Stomach (tissue), 9 donors: ENCODE results near the gene RNF175. TPM values are rescaled to one million over a fixed set of nuclear protein-coding genes. Genes with fewer than 3 reads are reported as not detected.

Experiments
- DNase-seq, 2 donors: peaks; one replicate each; pipeline versions ENCODE4 v3.0.0 to v3.0.0-alpha.2; 2013 to 2019
- H3K27ac ChIP-seq, 5 donors: fragments of 200-600 bp in 4 of 5; sonication (generic) in 4 of 5; one replicate each; pipeline ENCODE4 v1.5.1; 2013 to 2019; ENCODE audit warnings: mild to moderate bottlenecking in 1 of 5, moderate library complexity in 1 of 5
- H3K27me3 ChIP-seq, 3 donors: fragments of 200-600 bp; sonication (generic); one replicate each; pipeline ENCODE4 v1.5.1; 2017 to 2019; ENCODE audit warnings: mixed run types in 1 of 3
- H3K36me3 ChIP-seq, 4 donors: fragments of 200-600 bp; sonication (generic); 1 replicate in 3 of 4; 2 replicates in 1 of 4; pipeline ENCODE4 v1.5.1; 2016 to 2019
- H3K4me1 ChIP-seq, 4 donors: fragments of 200-600 bp; sonication (generic); one replicate each; pipeline ENCODE4 v1.5.1; 2016 to 2019
- H3K4me3 ChIP-seq, 4 donors: fragments of 200-600 bp; sonication (generic) in 3 of 4; one replicate each; pipeline ENCODE4 v1.5.1; 2016 to 2019; ENCODE audit warnings: mild to moderate bottlenecking in 1 of 4
- H3K9me3 ChIP-seq, 4 donors: fragments of 200-600 bp; sonication (generic); one replicate each; pipeline ENCODE4 v1.5.1; 2016 to 2019
- EP300 ChIP-seq: sonication (generic); formaldehyde crosslinking; IDR thresholded peaks from one replicate; pipeline ENCODE4 v1.6.1; 2017; ENCODE audit warnings: antibody characterized with exemption
- POLR2A ChIP-seq, 4 donors: fragments of 450-650 bp; IDR thresholded peaks; one replicate each; pipeline ENCODE4 v1.6.1; 2016; ENCODE audit warnings: antibody characterized with exemption in 4 of 4, control low read depth in 2 of 4, mild to moderate bottlenecking in 1 of 4, moderate library complexity in 1 of 4
- POLR2AphosphoS5 ChIP-seq, 3 donors: sonication (generic); formaldehyde crosslinking; IDR thresholded peaks; one replicate each; pipeline ENCODE4 v1.6.1; 2016; ENCODE audit warnings: antibody characterized with exemption in 3 of 3
- WGBS, 5 donors: extraction: QIAGEN DNeasy Blood & Tissue Kit in 3 of 5; methylation state at CpG; one replicate each; pipeline versions ENCODE4 v1.1.5 to v1.1.7; 2013 to 2018; 5-methylcytosine and 5-hydroxymethylcytosine counted together
- intact Hi-C: fragments of 100-400 bp; cut with DNase I; formaldehyde crosslinking; loops from one replicate; pipeline ENCODE4 v1.15.1; 2023; ENCODE audit warnings: low total_unique reads
- polyA plus RNA-seq, 3 donors: library from polyadenylated mRNA; stranded (reverse); fragments of 200-250 nt; gene quantifications; one replicate each; pipeline ENCODE4 v1.2.3, GENCODE V29; 2013
- total RNA-seq, 5 donors: library from RNA; depleted of rRNA; stranded (reverse); fragments of >200 nt; gene quantifications; one replicate each; pipeline versions ENCODE4 v1.1.0 to v1.2.3, GENCODE V29; 2014 to 2016
- TF ChIP-seq, protein P1 (sequence below), 7 experiments: fragments of 450-650 bp in 4 of 7; fragments of 200-600 bp in 3 of 7; sonication (generic) in 3 of 7; IDR thresholded peaks; one replicate each; pipeline ENCODE4 v1.5.1; 2016 to 2019; ENCODE audit warnings: antibody characterized with exemption in 7 of 7, control low read depth in 2 of 7, mild to moderate bottlenecking in 1 of 7
- donor health status: healthy with polysubstance abuse.
- donor health status: Bipolar disorder and iron deficiency.
- donor health status: healthy.

Gene RNF175
- total and polyA plus RNA-seq, 8 donors, result 1.3 TPM; not detected in 7

DNA sequence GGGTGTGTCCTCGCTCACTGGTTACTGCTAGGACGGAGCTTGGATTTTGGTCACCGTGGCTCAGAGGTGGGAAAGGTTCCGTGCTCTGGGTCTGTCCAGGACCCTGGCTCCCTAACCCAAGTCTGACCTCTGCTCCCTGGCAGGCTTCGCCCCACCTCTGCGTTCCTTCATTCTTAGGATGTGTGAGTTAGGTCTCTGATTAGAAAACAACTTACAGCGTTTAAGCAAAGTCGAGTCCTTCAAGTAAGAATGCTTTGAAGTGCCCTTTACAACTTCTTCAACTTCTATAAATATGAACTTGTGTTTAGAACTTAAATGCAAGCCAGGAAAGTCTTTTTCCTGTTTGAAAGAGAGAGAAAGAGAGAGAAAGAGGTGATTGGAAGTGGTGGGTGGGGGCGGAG, 74.9 kb downstream of the RNF175 start:
- H3K36me3 ChIP-seq, result peaks cover 0 to 23% (median 18%) of the 10 kb centered on the region in 4 donors
- 11 to 21% (median 16%) methylated on average over 7 to 9 of the region's 9 CpGs for WGBS, 5 donors
- intact Hi-C loops, result no loop called here
- H3K27me3 ChIP-seq, result peaks cover 0 to 13% (median 8%) of the 10 kb centered on the region in 3 donors
- H3K9me3 ChIP-seq, result peaks cover 0 to 26% (median 14%) of the 10 kb centered on the region in 4 donors
- peaks cover 7 to 21% (median 18%) of the 10 kb centered on the region in 4 donors for H3K4me1 ChIP-seq
- peak overlapping the region; percentile 57 to 79 (median 65) for H3K4me3 ChIP-seq
- TF ChIP-seq POLR2AphosphoS5 (IDR thresholded peaks at IDR 0.05), result no peak
- TF ChIP-seq, protein P1, sequence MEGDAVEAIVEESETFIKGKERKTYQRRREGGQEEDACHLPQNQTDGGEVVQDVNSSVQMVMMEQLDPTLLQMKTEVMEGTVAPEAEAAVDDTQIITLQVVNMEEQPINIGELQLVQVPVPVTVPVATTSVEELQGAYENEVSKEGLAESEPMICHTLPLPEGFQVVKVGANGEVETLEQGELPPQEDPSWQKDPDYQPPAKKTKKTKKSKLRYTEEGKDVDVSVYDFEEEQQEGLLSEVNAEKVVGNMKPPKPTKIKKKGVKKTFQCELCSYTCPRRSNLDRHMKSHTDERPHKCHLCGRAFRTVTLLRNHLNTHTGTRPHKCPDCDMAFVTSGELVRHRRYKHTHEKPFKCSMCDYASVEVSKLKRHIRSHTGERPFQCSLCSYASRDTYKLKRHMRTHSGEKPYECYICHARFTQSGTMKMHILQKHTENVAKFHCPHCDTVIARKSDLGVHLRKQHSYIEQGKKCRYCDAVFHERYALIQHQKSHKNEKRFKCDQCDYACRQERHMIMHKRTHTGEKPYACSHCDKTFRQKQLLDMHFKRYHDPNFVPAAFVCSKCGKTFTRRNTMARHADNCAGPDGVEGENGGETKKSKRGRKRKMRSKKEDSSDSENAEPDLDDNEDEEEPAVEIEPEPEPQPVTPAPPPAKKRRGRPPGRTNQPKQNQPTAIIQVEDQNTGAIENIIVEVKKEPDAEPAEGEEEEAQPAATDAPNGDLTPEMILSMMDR (IDR thresholded peaks at IDR 0.05), result no peak
- TF ChIP-seq EP300, result no peak
- no peak for TF ChIP-seq POLR2A (IDR thresholded peaks at IDR 0.05)
- DNase-seq, result peak in 1 of 2 donors; percentile 29
- H3K27ac ChIP-seq, result peak overlapping the region in 4 of 5 donors; percentile 54 to 84 (median 76)

DNA sequence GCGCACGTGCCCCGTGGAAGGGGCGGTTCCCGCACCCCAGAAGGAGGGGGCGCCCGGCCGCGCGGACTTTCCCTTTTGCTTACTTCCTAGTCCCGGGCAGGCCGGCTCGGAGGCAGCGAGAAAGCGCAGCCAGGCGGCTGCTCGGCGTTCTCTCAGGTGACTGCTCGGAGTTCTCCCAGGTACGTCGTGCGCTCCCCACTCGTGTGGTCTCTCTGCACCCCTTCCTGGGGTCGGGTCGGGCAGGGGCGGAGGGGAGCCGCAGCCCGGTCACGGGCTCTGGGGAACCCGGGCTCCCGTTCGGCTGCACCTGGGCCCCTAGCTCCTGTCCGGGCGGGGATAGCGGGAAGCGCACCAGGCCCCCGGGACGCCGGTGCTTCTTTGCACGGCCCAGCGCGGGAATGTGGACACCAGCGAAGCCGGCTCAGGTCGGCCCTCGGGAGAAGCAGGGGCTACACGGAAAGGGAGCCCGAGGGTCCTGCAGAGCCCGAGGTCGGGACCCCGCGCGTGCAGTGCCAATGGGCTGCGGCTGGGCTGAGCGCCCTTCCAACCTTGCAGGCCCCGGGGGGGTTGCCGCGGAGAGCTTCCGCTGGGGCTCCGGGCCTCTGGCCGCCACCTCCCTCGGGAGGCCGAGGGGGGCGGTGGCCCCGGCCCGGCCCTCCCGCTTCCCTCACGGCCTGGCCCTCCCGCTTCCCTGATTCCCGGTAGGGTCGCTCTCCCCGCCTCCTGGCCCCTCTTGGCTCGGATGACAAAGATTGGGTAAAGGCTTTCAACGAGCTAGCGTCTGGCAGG, 75.4 kb downstream of the RNF175 start, which contains the start of gene TLR2:
Gene TLR2, plus strand, starts transcription at position 99 of the 789 bp plus-strand sequence. CDS start 18,628 bp downstream, outside the sequence.
- peak; percentile 85 to 90 for DNase-seq
- Histone ChIP-seq H3K27me3 (peaks cover 0 to 13% (median 8%) of the 10 kb centered on the region in 3 donors), H3K27ac (peak within 1 kb of the TSS; percentile 12 to 84 (median 73)), H3K4me1 (peaks cover 7 to 21% (median 18%) of the 10 kb centered on the region in 4 donors), H3K9me3 (peaks cover 0 to 20% (median 11%) of the 10 kb centered on the region in 4 donors), H3K36me3 (peaks cover 0 to 18% (median 16%) of the 10 kb centered on the region in 4 donors), H3K4me3 (peak within 1 kb of the TSS; percentile 57 to 79 (median 65))
- 0 to 1% (median 0%) methylated on average over 6 to 75 of the region's 75 CpGs for WGBS, 5 donors
- TF ChIP-seq, protein P1 (IDR thresholded peaks at IDR 0.05), result no peak
- TF ChIP-seq POLR2AphosphoS5 (IDR thresholded peaks at IDR 0.05), result peak in 2 of 3 donors; percentile 42 to 53
- intact Hi-C loops, result no loop called here

DNA sequence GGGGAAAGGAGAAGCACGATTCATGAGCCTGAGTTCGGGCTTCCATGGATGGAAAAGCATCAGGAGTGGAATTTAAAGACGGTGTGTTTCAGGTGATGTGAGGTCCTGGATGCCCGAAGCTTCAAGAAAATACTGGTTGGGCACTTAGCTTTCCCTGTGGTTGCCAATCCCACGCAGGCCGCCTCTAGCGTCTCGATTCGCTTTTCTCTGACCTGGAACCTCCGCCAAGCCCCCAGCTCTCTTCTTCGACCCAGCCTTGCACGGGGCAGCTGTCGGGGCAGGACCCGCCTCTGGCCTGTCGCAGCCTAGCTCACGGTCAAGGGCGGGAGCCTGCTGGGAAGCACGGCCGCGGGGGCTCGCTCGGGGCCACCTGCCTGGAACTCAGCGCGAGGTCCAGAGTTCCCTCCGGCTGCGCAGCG, 76.1 kb downstream of the RNF175 start:
- TF ChIP-seq POLR2AphosphoS5 (IDR thresholded peaks at IDR 0.05), result no peak
- TF ChIP-seq, protein P1 (IDR thresholded peaks at IDR 0.05), result no peak
- no peak for TF ChIP-seq EP300
- WGBS, 5 donors, result 7 to 13% (median 10%) methylated on average over 25 to 27 of the region's 27 CpGs

GRCh38 chr4:153679486-153679885, 80.3 kb downstream of the RNF175 start:
- 66 to 74% (median 71%) methylated on average over 6 of the region's 6 CpGs for WGBS, 5 donors
- Histone ChIP-seq H3K9me3 (peaks cover 0 to 19% (median 17%) of the 10 kb centered on the region in 4 donors), H3K27me3 (peaks cover 0 to 11% (median 4%) of the 10 kb centered on the region in 3 donors), H3K36me3 (no peaks in the 10 kb centered on the region), H3K4me1 (peaks cover 7 to 13% (median 9%) of the 10 kb centered on the region in 4 donors), H3K4me3 (no peak overlapping the region), H3K27ac (no peak overlapping the region)
- TF ChIP-seq, protein P1 (IDR thresholded peaks at IDR 0.05), result no peak
- TF ChIP-seq EP300 (no peak), POLR2A (IDR thresholded peaks at IDR 0.05) (no peak), POLR2AphosphoS5 (IDR thresholded peaks at IDR 0.05) (no peak)
- intact Hi-C loops, result no loop called here
- no peak for DNase-seq

More for the DNA sequence above, 76.1 kb downstream of the RNF175 start:
- no peak for DNase-seq
- peak overlapping the region in 4 of 5 donors; percentile 54 to 84 (median 76) for H3K27ac ChIP-seq
- H3K27me3 ChIP-seq, result peaks cover 0 to 13% (median 8%) of the 10 kb centered on the region in 3 donors
- intact Hi-C loops, result no loop called here
- peaks cover 0 to 12% (median 10%) of the 10 kb centered on the region in 4 donors for H3K36me3 ChIP-seq
- H3K4me1 ChIP-seq, result peaks cover 7 to 21% (median 18%) of the 10 kb centered on the region in 4 donors
- H3K9me3 ChIP-seq, result peaks cover 0 to 14% (median 7%) of the 10 kb centered on the region in 4 donors
- peak overlapping the region; percentile 57 to 79 (median 65) for H3K4me3 ChIP-seq
